HCT116 (cell line): Measurements from ENCODE around the gene SBF2. TPM values are rescaled to one million over a fixed set of nuclear protein-coding genes. Genes with fewer than 3 reads are reported as not detected.

Experiments
- ATAC-seq: fragments of 200-7000 bp; cut with Tn5 transposase; 2 replicates; pipeline ENCODE4 v1.9.1; 2020; ENCODE audit warnings: mild to moderate bottlenecking, moderate library complexity
- BruUV-seq: library from RNA; stranded (reverse); fragments of 400-500 nt; replicated peaks from 2 replicates; lab custom pipeline; 2021; lab: Mats Ljungman, UMichigan
- CTCF ChIA-PET: fragments of 300-600 bp; sonication (Branson Sonifier 250); formaldehyde crosslinking; loops from one replicate; lab custom pipeline; 2021; ENCODE audit warnings: antibody characterized with exemption; lab: Charles Lee
- POLR2A ChIA-PET: fragments of 300-600, 350-600 bp; sonication (Branson Sonifier 250); formaldehyde crosslinking; loops from one replicate; lab custom pipeline; 2021; ENCODE audit warnings: antibody characterized with exemption; lab: Charles Lee
- RAD21 ChIA-PET, 2 experiments: fragments of 300-600 bp; sonication (Branson Sonifier 250); formaldehyde crosslinking; loops; one replicate each; lab custom pipeline; 2023; ENCODE audit warnings: low total read pairs in 2 of 2; ENCODE audit not compliant: uncharacterized antibody in 2 of 2, unreplicated experiment in 2 of 2, low non-redundant PET in 1 of 2; lab: Charles Lee
- DNase-seq: peaks from one replicate; pipeline ENCODE4 v3.0.0-alpha.2; 2010; ENCODE audit warnings: low read depth, low spot score
- H2AFZ ChIP-seq: fragments of 200-600 bp; shearing (Covaris generic), sonication (generic); 2 replicates; pipeline ENCODE4 v1.6.1; 2017; ENCODE audit warnings: low read depth, mixed run types, mixed read lengths, antibody characterized with exemption, low read length; ENCODE audit not compliant: poor library complexity, severe bottlenecking
- H3K27ac ChIP-seq: 2 replicates; pipeline ENCODE4 v1.5.1; 2012; ENCODE audit warnings: low read depth, low read length
- H3K27me3 ChIP-seq: fragments of 200-600 bp; sonication (generic); 2 replicates; pipeline ENCODE4 v1.6.1; 2016; ENCODE audit warnings: mixed run types, low read length, mixed read lengths; ENCODE audit not compliant: insufficient read depth
- H3K36me3 ChIP-seq, 2 experiments: fragments of 200-500 bp in 1 of 2; fragments of 200-600 bp in 1 of 2; sonication (Bioruptor generic) in 1 of 2; sonication (generic) in 1 of 2; 2 replicates each; pipeline versions ENCODE4 v1.5.1 to v1.6.1; 2014 to 2016; ENCODE audit warnings: low read length in 2 of 2, inconsistent platforms in 1 of 2, mixed read lengths in 1 of 2, mixed run types in 1 of 2; ENCODE audit not compliant: insufficient read depth in 2 of 2, control insufficient read depth in 1 of 2
- H3K4me1 ChIP-seq, 2 experiments: fragments of 200-600 bp in 1 of 2; sonication (generic) in 1 of 2; 2 replicates each; pipeline versions ENCODE4 v1.5.1 to v1.6.1; 2012 to 2017; ENCODE audit warnings: low read length in 2 of 2, inconsistent platforms in 1 of 2, mild to moderate bottlenecking in 1 of 2, mixed read lengths in 1 of 2, mixed run types in 1 of 2, moderate library complexity in 1 of 2; ENCODE audit not compliant: insufficient read depth in 2 of 2, control insufficient read depth in 1 of 2
- H3K4me2 ChIP-seq: fragments of 200-600 bp; sonication (generic); 2 replicates; pipeline ENCODE4 v1.6.1; 2017; ENCODE audit warnings: mixed run types, low read length, mixed read lengths
- H3K4me3 ChIP-seq, 2 experiments: fragments of 200-600 bp in 1 of 2; sonication (generic) in 1 of 2; replicated peaks in 1 of 2; 2 replicates each; pipeline ENCODE4 v1.5.1; 2011 to 2016; ENCODE audit warnings: low read length in 2 of 2, control low read depth in 1 of 2, low read depth in 1 of 2, mild to moderate bottlenecking in 1 of 2, mixed read lengths in 1 of 2, mixed run types in 1 of 2
- H3K79me2 ChIP-seq: fragments of 200-600 bp; sonication (generic); 2 replicates; pipeline ENCODE4 v1.6.1; 2017; ENCODE audit warnings: mild to moderate bottlenecking, mixed run types, low read length, moderate library complexity, mixed read lengths; ENCODE audit not compliant: insufficient read depth
- H3K9ac ChIP-seq: fragments of 200-600 bp; sonication (generic); 2 replicates; pipeline ENCODE4 v1.6.1; 2016; ENCODE audit warnings: low read length, mixed read lengths
- H3K9me2 ChIP-seq: fragments of 200-600 bp; sonication (generic), shearing (Covaris generic); 2 replicates; pipeline ENCODE4 v1.6.1; 2017; ENCODE audit warnings: mixed run types, mild to moderate bottlenecking, moderate library complexity; ENCODE audit not compliant: insufficient read depth
- H3K9me3 ChIP-seq, 2 experiments: fragments of 200-500 bp in 1 of 2; fragments of 200-600 bp in 1 of 2; sonication (Bioruptor generic) in 1 of 2; sonication (generic) in 1 of 2; 2 replicates each; pipeline ENCODE4 v1.6.1; 2014 to 2017; ENCODE audit warnings: low read length in 2 of 2, mixed read lengths in 2 of 2, inconsistent platforms in 1 of 2, low read depth in 1 of 2, mild to moderate bottlenecking in 1 of 2, mixed run types in 1 of 2, moderate library complexity in 1 of 2; ENCODE audit not compliant: control insufficient read depth in 1 of 2, insufficient read depth in 1 of 2
- H4K20me1 ChIP-seq: fragments of 200-600 bp; sonication (generic), shearing (Covaris generic); 2 replicates; pipeline ENCODE4 v1.6.1; 2017; ENCODE audit warnings: mixed run types, mild to moderate bottlenecking, moderate library complexity; ENCODE audit not compliant: insufficient read depth
- CBX3 ChIP-seq: IDR thresholded peaks from 2 replicates; pipeline ENCODE4 v1.6.1; 2012; ENCODE audit warnings: low read depth
- CTCF ChIP-seq, 3 experiments: fragments of 200-600 bp in 1 of 3; sonication (generic) in 1 of 3; IDR thresholded peaks in 2 of 3; conservative IDR thresholded peaks in 1 of 3; 2 replicates each; pipeline ENCODE4 v1.5.1; 2012 to 2017; ENCODE audit warnings: low read depth in 2 of 3, low read length in 2 of 3, antibody characterized with exemption in 1 of 3, borderline replicate concordance in 1 of 3, control low read depth in 1 of 3, mild to moderate bottlenecking in 1 of 3, mixed read lengths in 1 of 3, mixed run types in 1 of 3, moderate library complexity in 1 of 3; ENCODE audit not compliant: insufficient read depth in 1 of 3
- POLR2A ChIP-seq: IDR thresholded peaks from 2 replicates; pipeline ENCODE4 v1.7.0; 2011; ENCODE audit warnings: borderline replicate concordance; ENCODE audit not compliant: insufficient read depth, insufficient read length; ENCODE audit errors: extremely low read depth
- REST ChIP-seq: IDR thresholded peaks from 2 replicates; pipeline ENCODE4 v1.6.1; 2012; ENCODE audit warnings: low read depth
- ZNF274 ChIP-seq: fragments of 200-500 bp; sonication (Bioruptor generic); IDR thresholded peaks from 2 replicates; pipeline ENCODE4 v1.6.1; 2014; ENCODE audit warnings: mild to moderate bottlenecking, low read depth, low read length, inconsistent platforms
- intact Hi-C: fragments of 100-400 bp; cut with micrococcal nuclease; formaldehyde crosslinking; loops from 2 replicates; pipeline ENCODE4 v1.10.0; 2022
- total RNA-seq: library from RNA; stranded (reverse); gene quantifications from one replicate; pipeline ENCODE4 v1.2.1, GENCODE V29; 2021; ENCODE audit not compliant: unreplicated experiment

Gene SBF2
- total RNA-seq, 1 experiment from 2014 or later: 35.0 TPM

GRCh38 chr11:10050561-10050960, 243.5 kb downstream of the SBF2 start:
- no peak overlapping the region for H3K4me3 ChIP-seq
- TF ChIP-seq POLR2A (no peak), CTCF (IDR thresholded peaks at IDR 0.05 in 2 of 3, conservative IDR thresholded peaks at IDR 0.05 in 1 of 3; ENCODE audit: borderline replicate concordance in 1 of 3, insufficient read depth in 1 of 3, low read depth in 2 of 3, low read length in 2 of 3) (no peak), ZNF274 (no peak), REST (no peak), CBX3 (no peak)
- TF ChIP-seq, all 23 proteins: peak for 0
- Histone ChIP-seq H4K20me1 (no peaks in the 10 kb centered on the region), H3K9ac (no peak overlapping the region), H3K9me3 (peaks cover 0 to 4% of the 10 kb centered on the region in 2 experiments; a peak in 1 of 4 replicates), H3K27me3 (no peaks in the 10 kb centered on the region), H3K4me2 (no peak overlapping the region), H3K79me2 (no peaks in the 10 kb centered on the region), H3K36me3 (no peaks in the 10 kb centered on the region), H3K9me2 (no peaks in the 10 kb centered on the region), H3K27ac (no peak overlapping the region), H2AFZ (no peak overlapping the region), H3K4me1 (no peaks in the 10 kb centered on the region)
- no TSS peak for BruUV-seq
- ATAC-seq: no peak
- POLR2A ChIA-PET: no interaction called here
- DNase-seq: no peak
- CTCF ChIA-PET: no interaction called here
- intact Hi-C loops: no loop called here
- RAD21 ChIA-PET: no interaction called here
